NT2/D1 (cell line): ENCODE results near the gene HDDC3.

Source experiments
- SUZ12 ChIP-seq: IDR thresholded peaks from 2 replicates; pipeline ENCODE4 v1.6.1; 2011; ENCODE audit not compliant: insufficient read length, insufficient read depth; ENCODE audit errors: extremely low read depth
- ZNF274 ChIP-seq: IDR thresholded peaks from 2 replicates; pipeline ENCODE4 v1.6.1; 2011; ENCODE audit warnings: mild to moderate bottlenecking, low read depth, low read length

- no peak for TF ChIP-seq SUZ12
- TF ChIP-seq ZNF274, result no peak
These were observed 22.4 kb downstream of the HDDC3 start for GRCh38 chr15:90909976-90910375.
